ENCODE measurements around the gene IL17F. TPM values are rescaled to one million over a fixed set of nuclear protein-coding genes. Genes with fewer than 3 reads are reported as not detected.
"Not testable (repeated sequence)": the region's sequence is repeated elsewhere in the genome, so short reads cannot be mapped to it uniquely, and the experiment has no call there.

Gene IL17F
- total and polyA plus RNA-seq, 2 experiments from 2014 or later: not detected

DNA sequence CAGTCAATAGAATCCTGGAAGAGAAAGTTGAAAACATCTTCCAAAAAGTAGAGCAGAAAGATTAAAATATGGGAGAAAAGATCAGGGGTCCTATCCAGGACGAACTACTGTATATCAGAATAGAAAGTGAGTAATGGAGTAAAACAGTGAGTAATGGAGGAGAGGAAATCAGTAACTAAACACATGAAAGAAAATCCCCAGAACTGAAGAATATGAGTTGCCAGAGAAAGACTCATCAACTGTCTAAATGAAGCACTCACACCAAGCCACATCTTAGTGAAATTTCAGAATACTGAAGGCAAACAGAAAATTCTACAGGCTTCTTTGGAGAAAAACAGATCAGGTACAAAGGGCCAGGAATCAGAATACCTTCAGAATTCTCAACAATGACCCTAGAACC lies 43.3 kb downstream of the IL17F start:
- in situ Hi-C loops (cut with MboI): no loop called here
- 0% methylated on average over 1 of the region's 1 CpG for WGBS, 2 experiments (ENCODE audit: low coverage in 1 of 2, low lambda C conversion rate in 2 of 2, missing lambda C conversion rate in 2 of 2)
- no peaks in the 10 kb centered on the region for H3K36me3 ChIP-seq (ENCODE audit: low read depth)
- no peaks in the 10 kb centered on the region for H3K9me2 ChIP-seq (ENCODE audit: insufficient read depth)
- H3K9me3 ChIP-seq (ENCODE audit: low read depth): no peaks in the 10 kb centered on the region
- H3K9ac ChIP-seq: no peak overlapping the region
- no peak for TF ChIP-seq EZH2 (IDR thresholded peaks at IDR 0.05; ENCODE audit: insufficient read depth, poor library complexity, severe bottlenecking)
- no peak for TF ChIP-seq EZH2phosphoT487 (IDR thresholded peaks at IDR 0.05; ENCODE audit: insufficient read depth, low read depth)
- H2AFZ ChIP-seq: no peak overlapping the region
- no peak overlapping the region for H3K4me2 ChIP-seq (ENCODE audit: unreplicated experiment)
- no peak overlapping the region for H3K4me3 ChIP-seq
- no peak overlapping the region for H3K27ac ChIP-seq
- no peaks in the 10 kb centered on the region for H3K4me1 ChIP-seq (ENCODE audit: insufficient read depth)
- H3K27me3 ChIP-seq (replicated peaks; ENCODE audit: insufficient read depth): no peaks in the 10 kb centered on the region
- H3F3A ChIP-seq (ENCODE audit: insufficient read depth): no peaks in the 10 kb centered on the region
- H3K79me2 ChIP-seq (ENCODE audit: insufficient read depth): no peaks in the 10 kb centered on the region
- no peaks in the 10 kb centered on the region for H4K20me1 ChIP-seq (ENCODE audit: insufficient read depth)
- DNase-seq: no peak

DNA sequence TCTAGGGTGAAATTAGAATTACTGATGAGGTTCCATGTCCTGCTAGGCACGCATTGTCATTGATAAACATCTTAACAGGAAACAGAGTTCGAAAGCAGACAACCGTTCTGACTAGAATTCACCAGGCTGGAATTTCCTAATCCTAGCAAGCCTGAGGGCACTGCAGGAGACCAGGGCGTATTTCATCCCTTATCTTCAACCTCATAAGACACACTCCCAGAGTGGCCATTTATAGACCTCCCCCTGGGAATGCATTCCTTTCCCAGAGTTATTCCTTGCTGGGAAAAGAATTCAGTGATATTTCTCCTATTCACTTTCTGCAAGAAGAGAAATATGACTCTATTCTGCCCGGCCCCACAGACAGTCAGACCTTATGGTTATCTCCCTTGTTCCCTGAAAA lies 44.2 kb downstream of the IL17F start:
- H3F3A ChIP-seq (ENCODE audit: insufficient read depth); in situ Hi-C loops (cut with MboI); H3K9ac ChIP-seq; H3K27ac ChIP-seq; H3K9me2 ChIP-seq (ENCODE audit: insufficient read depth); H3K4me3 ChIP-seq; H3K36me3 ChIP-seq (ENCODE audit: low read depth); H4K20me1 ChIP-seq (ENCODE audit: insufficient read depth); H2AFZ ChIP-seq; H3K27me3 ChIP-seq (replicated peaks; ENCODE audit: insufficient read depth); H3K4me1 ChIP-seq (ENCODE audit: insufficient read depth); H3K79me2 ChIP-seq (ENCODE audit: insufficient read depth); H3K4me2 ChIP-seq (ENCODE audit: unreplicated experiment); DNase-seq; H3K9me3 ChIP-seq (ENCODE audit: low read depth): not testable (repeated sequence)
- WGBS, 2 experiments (ENCODE audit: low coverage in 1 of 2, low lambda C conversion rate in 2 of 2, missing lambda C conversion rate in 2 of 2): 26 to 31% methylated on average over 5 of the region's 5 CpGs

DNA sequence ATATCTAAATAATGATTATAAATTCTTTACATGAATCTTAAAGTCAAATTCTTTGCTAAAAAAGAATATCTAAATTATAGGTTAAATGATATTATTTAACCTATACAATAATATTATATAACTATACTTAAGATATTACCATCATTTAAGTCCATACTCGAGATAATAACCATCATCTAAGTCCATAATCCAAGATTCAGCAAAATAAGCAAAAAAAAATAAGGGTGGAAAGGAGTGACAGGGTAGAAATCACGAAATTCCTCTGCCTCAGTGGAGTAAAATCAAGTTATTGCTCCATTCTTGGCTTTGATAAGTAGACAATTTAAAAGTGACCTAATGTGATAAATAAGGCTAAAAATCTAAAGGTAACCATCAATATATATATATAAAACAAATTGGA lies 48.4 kb downstream of the IL17F start:
- Histone ChIP-seq H2AFZ (no peak overlapping the region), H3K9ac (no peak overlapping the region), H4K20me1 (ENCODE audit: insufficient read depth) (no peaks in the 10 kb centered on the region), H3K36me3 (ENCODE audit: low read depth) (no peaks in the 10 kb centered on the region), H3K4me2 (ENCODE audit: unreplicated experiment) (no peak overlapping the region), H3K27ac (no peak overlapping the region), H3K4me3 (no peak overlapping the region), H3K9me3 (ENCODE audit: low read depth) (no peaks in the 10 kb centered on the region), H3K27me3 (replicated peaks; ENCODE audit: insufficient read depth) (no peaks in the 10 kb centered on the region), H3K4me1 (ENCODE audit: insufficient read depth) (no peaks in the 10 kb centered on the region), H3K79me2 (ENCODE audit: insufficient read depth) (no peaks in the 10 kb centered on the region), H3K9me2 (ENCODE audit: insufficient read depth) (no peaks in the 10 kb centered on the region), H3F3A (ENCODE audit: insufficient read depth) (no peaks in the 10 kb centered on the region)
- TF ChIP-seq EZH2 (IDR thresholded peaks at IDR 0.05; ENCODE audit: insufficient read depth, poor library complexity, severe bottlenecking) (no peak), EZH2phosphoT487 (IDR thresholded peaks at IDR 0.05; ENCODE audit: insufficient read depth, low read depth) (no peak)
- in situ Hi-C loops (cut with MboI): no loop called here
- 7 to 10% methylated on average over 2 of the region's 2 CpGs for WGBS, 2 experiments (ENCODE audit: low coverage in 1 of 2, low lambda C conversion rate in 2 of 2, missing lambda C conversion rate in 2 of 2)
- no peak for DNase-seq

DNA sequence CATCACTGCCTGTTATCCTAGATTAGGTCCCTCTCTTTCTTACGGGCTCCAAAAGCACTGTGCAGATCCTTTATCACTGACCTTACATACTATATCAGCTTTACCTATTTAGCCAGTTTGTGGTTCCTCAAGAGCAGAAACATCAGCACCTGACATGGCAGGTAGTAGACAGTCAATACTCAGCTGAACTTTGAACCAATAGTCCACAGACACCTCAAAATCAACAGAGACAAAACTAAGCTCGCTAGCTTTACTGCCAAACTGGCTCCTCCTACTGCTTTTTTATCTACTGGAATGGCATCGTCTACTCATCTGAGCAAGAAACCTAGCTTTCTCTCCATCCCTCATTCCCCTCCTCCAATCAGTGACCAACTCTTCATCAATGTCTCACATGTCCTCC lies 52.5 kb downstream of the IL17F start:
- in situ Hi-C loops (cut with MboI): no loop called here
- Histone ChIP-seq H3K79me2 (ENCODE audit: insufficient read depth) (no peaks in the 10 kb centered on the region), H3K27ac (no peak overlapping the region), H3K4me3 (no peak overlapping the region), H3K27me3 (replicated peaks; ENCODE audit: insufficient read depth) (0 out of 2 replicates have a peak, but pooled peaks cover 12% of the 10 kb centered on the region), H3K9me2 (ENCODE audit: insufficient read depth) (no peaks in the 10 kb centered on the region), H3K4me1 (ENCODE audit: insufficient read depth) (no peaks in the 10 kb centered on the region), H3K9me3 (ENCODE audit: low read depth) (no peaks in the 10 kb centered on the region), H3K36me3 (ENCODE audit: low read depth) (no peaks in the 10 kb centered on the region), H3K4me2 (ENCODE audit: unreplicated experiment) (no peak overlapping the region), H3F3A (ENCODE audit: insufficient read depth) (no peaks in the 10 kb centered on the region), H2AFZ (no peak overlapping the region), H3K9ac (no peak overlapping the region), H4K20me1 (ENCODE audit: insufficient read depth) (no peaks in the 10 kb centered on the region)
- no peak for TF ChIP-seq EZH2phosphoT487 (IDR thresholded peaks at IDR 0.05; ENCODE audit: insufficient read depth, low read depth)
- no peak for TF ChIP-seq EZH2 (IDR thresholded peaks at IDR 0.05; ENCODE audit: insufficient read depth, poor library complexity, severe bottlenecking)
- DNase-seq: no peak
- WGBS, 2 experiments (ENCODE audit: low coverage in 1 of 2, low lambda C conversion rate in 2 of 2, missing lambda C conversion rate in 2 of 2): 23 to 30% methylated on average over 3 of the region's 3 CpGs

GRCh38 chr6:52190409-52190808 lies 53.9 kb downstream of the IL17F start:
- H3K4me3 ChIP-seq: no peak overlapping the region
- in situ Hi-C loops (cut with MboI): no loop called here
- no peak for TF ChIP-seq EZH2phosphoT487 (IDR thresholded peaks at IDR 0.05; ENCODE audit: insufficient read depth, low read depth)
- no peak for TF ChIP-seq EZH2 (IDR thresholded peaks at IDR 0.05; ENCODE audit: insufficient read depth, poor library complexity, severe bottlenecking)

More at GRCh38 chr6:52190409-52190808, 53.9 kb downstream of the IL17F start:
- no peaks in the 10 kb centered on the region for H4K20me1 ChIP-seq (ENCODE audit: insufficient read depth)
- 27 to 33% methylated on average over 3 of the region's 3 CpGs for WGBS, 2 experiments (ENCODE audit: low coverage in 1 of 2, low lambda C conversion rate in 2 of 2, missing lambda C conversion rate in 2 of 2)
- H3K4me2 ChIP-seq (ENCODE audit: unreplicated experiment): no peak overlapping the region
- no peaks in the 10 kb centered on the region for H3K79me2 ChIP-seq (ENCODE audit: insufficient read depth)
- H3K9me2 ChIP-seq (ENCODE audit: insufficient read depth): no peaks in the 10 kb centered on the region
- H3K9me3 ChIP-seq (ENCODE audit: low read depth): no peaks in the 10 kb centered on the region
- no peak for DNase-seq
- no peak overlapping the region for H3K9ac ChIP-seq
- no peak overlapping the region for H3K27ac ChIP-seq
- H3F3A ChIP-seq (ENCODE audit: insufficient read depth): no peaks in the 10 kb centered on the region
- H3K36me3 ChIP-seq (ENCODE audit: low read depth): no peaks in the 10 kb centered on the region
- no peak overlapping the region for H2AFZ ChIP-seq
- H3K4me1 ChIP-seq (ENCODE audit: insufficient read depth): no peaks in the 10 kb centered on the region
- H3K27me3 ChIP-seq (replicated peaks; ENCODE audit: insufficient read depth): 0 out of 2 replicates have a peak, but pooled peaks cover 12% of the 10 kb centered on the region

Measured in GM23248 (cell line).